H1 (cell line): Measurements from ENCODE around the gene LOXHD1. TPM values are rescaled to one million over a fixed set of nuclear protein-coding genes. Genes with fewer than 3 reads are reported as not detected.

Experiments used
- CTCF ChIA-PET: fragments of 300-600 bp; sonication (Branson Sonifier 250); formaldehyde crosslinking; loops from one replicate; lab custom pipeline; 2021; ENCODE audit not compliant: partially characterized antibody; lab: Charles Lee
- POLR2A ChIA-PET: fragments of 300-600 bp; sonication (Branson Sonifier 250); formaldehyde crosslinking; loops from one replicate; lab custom pipeline; 2021; ENCODE audit warnings: inconsistent platforms; ENCODE audit not compliant: partially characterized antibody; lab: Charles Lee
- DNase-seq, 2 experiments: peaks; one replicate each; pipeline versions ENCODE4 v3.0.0 to v3.0.0-alpha.2; 2010 to 2022; ENCODE audit warnings: low spot score in 2 of 2, low read depth in 1 of 2, mixed read lengths in 1 of 2
- FAIRE-seq: peaks from 2 replicates; lab custom pipeline; 2011; peaks lifted over from hg19 to GRCh38; lab: Jason Lieb, UNC
- H2AFZ ChIP-seq: 2 replicates; pipeline ENCODE4 v1.8.1; 2012; ENCODE audit warnings: low read length, inconsistent platforms
- H2AK5ac ChIP-seq: 2 replicates; pipeline ENCODE4 v1.6.1; 2013; ENCODE audit warnings: low read depth, low read length
- H2BK120ac ChIP-seq: replicated peaks from 2 replicates; pipeline ENCODE3; 2013; ENCODE audit warnings: low read depth, low read length, inconsistent platforms
- H2BK12ac ChIP-seq: 2 replicates; pipeline ENCODE4 v1.6.1; 2013; ENCODE audit warnings: low read depth, low read length
- H2BK15ac ChIP-seq: 2 replicates; pipeline ENCODE4 v1.6.1; 2013; ENCODE audit warnings: low read length
- H2BK20ac ChIP-seq: 2 replicates; pipeline ENCODE4 v1.6.1; 2013; ENCODE audit warnings: low read length
- H2BK5ac ChIP-seq: 2 replicates; pipeline ENCODE4 v1.6.1; 2013; ENCODE audit warnings: low read depth, low read length
- H3K14ac ChIP-seq: 2 replicates; pipeline ENCODE4 v1.6.1; 2013; ENCODE audit warnings: inconsistent platforms; ENCODE audit not compliant: insufficient read length
- H3K18ac ChIP-seq: 2 replicates; pipeline ENCODE4 v1.6.1; 2013; ENCODE audit warnings: low read length; ENCODE audit errors: extremely low read depth
- H3K23ac ChIP-seq: 2 replicates; pipeline ENCODE4 v1.6.1; 2013; ENCODE audit warnings: inconsistent platforms; ENCODE audit not compliant: insufficient read length
- H3K23me2 ChIP-seq: 2 replicates; pipeline ENCODE4 v1.6.1; 2013; ENCODE audit warnings: low read depth, low read length
- H3K27ac ChIP-seq: 2 replicates; pipeline ENCODE4 v1.6.1; 2011; ENCODE audit warnings: low read depth, low read length, inconsistent platforms
- H3K27me3 ChIP-seq, 4 experiments: replicated peaks in 1 of 4; 1 replicate in 1 of 4; 2 replicates in 3 of 4; pipeline versions ENCODE4 v1.6.1 to v1.8.1; 2011 to 2013; ENCODE audit warnings: low read length in 3 of 4, mild to moderate bottlenecking in 3 of 4, inconsistent platforms in 2 of 4, mixed read lengths in 2 of 4, moderate library complexity in 1 of 4; ENCODE audit not compliant: control insufficient read depth in 3 of 4, insufficient read depth in 3 of 4; ENCODE audit errors: extremely low read depth in 1 of 4
- H3K36me3 ChIP-seq, 4 experiments: 2 replicates each; pipeline versions ENCODE4 v1.6.1 to v1.8.1; 2011 to 2013; ENCODE audit warnings: mild to moderate bottlenecking in 4 of 4, low read length in 3 of 4, moderate library complexity in 2 of 4, control low read depth in 1 of 4, inconsistent platforms in 1 of 4; ENCODE audit not compliant: insufficient read depth in 4 of 4, control insufficient read depth in 2 of 4
- H3K4ac ChIP-seq: replicated peaks from 2 replicates; pipeline ENCODE3; 2013; ENCODE audit warnings: low read length, low read depth, mixed read lengths, inconsistent platforms; ENCODE audit not compliant: insufficient read length
- H3K4me1 ChIP-seq, 4 experiments: replicated peaks in 1 of 4; 1 replicate in 1 of 4; 2 replicates in 3 of 4; pipeline versions ENCODE4 v1.6.1 to v1.8.1; 2011 to 2013; ENCODE audit warnings: low read length in 3 of 4, inconsistent platforms in 2 of 4, mixed read lengths in 1 of 4; ENCODE audit not compliant: insufficient read depth in 4 of 4, control insufficient read depth in 3 of 4
- H3K4me2 ChIP-seq, 2 experiments: 2 replicates each; pipeline versions ENCODE4 v1.6.1 to v1.8.1; 2011 to 2013; ENCODE audit warnings: low read depth in 2 of 2, low read length in 2 of 2, control low read depth in 1 of 2, inconsistent platforms in 1 of 2, mild to moderate bottlenecking in 1 of 2; ENCODE audit not compliant: insufficient read depth in 1 of 2
- H3K4me3 ChIP-seq, 4 experiments: fragments of 200-600, 300-600 bp in 1 of 4; sonication (generic), shearing (Covaris generic), sonication (Bioruptor Twin) in 1 of 4; 2 replicates each; pipeline versions ENCODE4 v1.5.1 to v1.8.1; 2011 to 2016; ENCODE audit warnings: low read length in 4 of 4, low read depth in 3 of 4, control low read depth in 2 of 4, inconsistent platforms in 2 of 4, mild to moderate bottlenecking in 2 of 4, mixed read lengths in 1 of 4, moderate library complexity in 1 of 4; ENCODE audit not compliant: insufficient read depth in 2 of 4; ENCODE audit errors: extremely low read depth in 1 of 4
- H3K56ac ChIP-seq: replicated peaks from 2 replicates; pipeline ENCODE3; 2013; ENCODE audit warnings: low read depth, mild to moderate bottlenecking, mixed read lengths, low read length, inconsistent platforms; ENCODE audit not compliant: insufficient read length
- H3K79me1 ChIP-seq: 2 replicates; pipeline ENCODE4 v1.6.1; 2013; ENCODE audit warnings: low read depth, low read length, control low read depth
- H3K79me2 ChIP-seq, 2 experiments: 2 replicates each; pipeline versions ENCODE4 v1.6.1 to v1.8.1; 2012 to 2013; ENCODE audit warnings: low read length in 2 of 2, mild to moderate bottlenecking in 2 of 2, inconsistent platforms in 1 of 2; ENCODE audit not compliant: insufficient read depth in 2 of 2, control insufficient read depth in 1 of 2
- H3K9ac ChIP-seq, 4 experiments: replicated peaks in 1 of 4; 1 replicate in 1 of 4; 2 replicates in 3 of 4; pipeline versions ENCODE4 v1.6.1 to v1.8.1; 2011 to 2013; ENCODE audit warnings: low read depth in 3 of 4, low read length in 3 of 4, control low read depth in 2 of 4, mild to moderate bottlenecking in 2 of 4, moderate library complexity in 2 of 4, inconsistent platforms in 1 of 4; ENCODE audit errors: extremely low read depth in 1 of 4
- H3K9me3 ChIP-seq, 2 experiments: 2 replicates each; pipeline versions ENCODE4 v1.6.1 to v1.8.1; 2012 to 2013; ENCODE audit warnings: mild to moderate bottlenecking in 2 of 2, moderate library complexity in 2 of 2, control low read depth in 1 of 2, inconsistent platforms in 1 of 2, low read depth in 1 of 2, low read length in 1 of 2, mixed read lengths in 1 of 2; ENCODE audit not compliant: insufficient read depth in 2 of 2
- H4K20me1 ChIP-seq, 2 experiments: replicated peaks in 1 of 2; 2 replicates each; pipeline versions ENCODE3 to v1.8.1; 2011 to 2013; ENCODE audit warnings: inconsistent platforms in 2 of 2, low read length in 2 of 2, mild to moderate bottlenecking in 1 of 2; ENCODE audit not compliant: insufficient read depth in 2 of 2, control insufficient read depth in 1 of 2
- H4K5ac ChIP-seq: 2 replicates; pipeline ENCODE4 v1.6.1; 2013; ENCODE audit warnings: low read length, low read depth, mixed read lengths, inconsistent platforms; ENCODE audit not compliant: insufficient read length
- H4K8ac ChIP-seq: 2 replicates; pipeline ENCODE4 v1.8.0; 2013; ENCODE audit warnings: mild to moderate bottlenecking, moderate library complexity, low read length, inconsistent platforms; ENCODE audit not compliant: insufficient read depth; ENCODE audit errors: extremely low read depth
- H4K91ac ChIP-seq: replicated peaks from 2 replicates; pipeline ENCODE3; 2013; ENCODE audit warnings: low read length, mixed read lengths, inconsistent platforms; ENCODE audit not compliant: insufficient read length
- EZH2 ChIP-seq: fragments of 200-600 bp; sonication (generic); IDR thresholded peaks from 2 replicates; pipeline ENCODE4 v1.7.1; 2012; ENCODE audit warnings: low read depth, mild to moderate bottlenecking, moderate library complexity, low read length, inconsistent platforms; ENCODE audit not compliant: severe bottlenecking
- RNF2 ChIP-seq: fragments of 200-900, 300-1000 bp; sonication (generic); IDR thresholded peaks from 2 replicates; pipeline ENCODE4 v1.7.1; 2016; ENCODE audit warnings: borderline replicate concordance, low read depth, mild to moderate bottlenecking, antibody characterized with exemption, low read length; ENCODE audit not compliant: poor library complexity, severe bottlenecking; ENCODE audit errors: missing control alignments
- WGBS, 2 experiments: shearing (Covaris generic) in 1 of 2; methylation state at CpG; one replicate each; pipeline versions ENCODE4 v1.1.6 to v1.1.7; 2013 to 2015; ENCODE audit warnings: low lambda C conversion rate in 2 of 2, mixed read lengths in 2 of 2, inconsistent platforms in 1 of 2, low coverage in 1 of 2, missing lambda C conversion rate in 1 of 2; ENCODE audit not compliant: insufficient replicate concordance in 2 of 2, insufficient coverage in 1 of 2, insufficient read length in 1 of 2; ENCODE audit errors: extremely low coverage in 1 of 2, missing lambda C conversion rate in 1 of 2; 5-methylcytosine and 5-hydroxymethylcytosine counted together
- polyA plus RNA-seq, 7 experiments: library from polyadenylated mRNA; depleted of rRNA in 3 of 7; stranded (reverse) in 5 of 7; unstranded in 2 of 7; fragments of >200 nt in 5 of 7; fragments of 200-250 nt in 2 of 7; gene quantifications; 1 replicate in 5 of 7; 2 replicates in 1 of 7; 4 replicates in 1 of 7; pipeline versions ENCODE4 v1.2.1 to v1.2.3, GENCODE V29; 2011 to 2013; ENCODE audit warnings: missing spikeins in 2 of 7, mixed read lengths in 2 of 7
- total RNA-seq: library from RNA; stranded (reverse); fragmentation: NEBNext Ultra II Directional; extraction: Animal tissue kit (Norgen Biotek cat#: 25700); gene quantifications from 2 replicates; pipeline ENCODE4 v1.2.1, GENCODE V29; 2021

The LOXHD1 gene
- total and polyA plus RNA-seq, 2 of the 8 experiments (the other 6 are each of a cell fraction or from before 2014, with no cell fraction given) = 0.02 TPM; not detected in 1

DNA sequence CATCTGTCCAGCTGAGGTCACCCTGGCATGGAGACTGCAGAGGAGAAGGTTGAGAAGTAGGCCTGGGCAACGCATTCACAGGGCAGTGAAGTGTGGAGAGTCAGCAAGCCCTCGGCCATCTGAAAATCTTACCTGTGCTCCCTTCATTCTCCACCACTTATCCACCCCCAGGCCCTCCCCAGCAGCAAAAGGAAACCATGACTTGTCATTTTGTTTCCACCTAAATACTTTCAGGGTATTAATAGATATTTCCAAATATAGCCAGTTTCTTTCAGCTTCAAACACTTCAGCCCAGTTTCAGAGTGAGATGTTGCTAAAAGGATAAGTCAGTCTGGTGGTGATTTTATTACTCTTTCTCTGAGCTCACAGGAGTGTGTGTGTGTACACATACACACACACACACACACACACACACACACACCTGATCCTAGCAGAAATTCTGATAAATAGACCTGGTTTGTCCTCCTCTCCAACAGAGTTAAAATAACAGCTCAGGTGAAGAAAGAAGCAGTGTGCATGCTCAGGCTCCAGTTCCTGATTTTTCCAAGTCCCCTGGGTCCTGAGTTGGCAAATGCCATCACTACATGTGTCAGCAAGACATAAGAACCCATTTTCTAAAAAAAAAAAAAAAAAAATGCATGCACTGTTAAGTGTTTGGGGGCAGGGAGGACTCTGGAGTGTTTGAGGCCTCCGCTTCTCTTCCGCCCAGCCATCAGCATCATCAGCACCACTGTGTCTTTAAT, 82.8 kb downstream of the LOXHD1 start:
- Histone ChIP-seq H3K18ac (no peak overlapping the region), H2BK120ac (no peak overlapping the region), H3K27ac (no peak overlapping the region), H3K56ac (no peak overlapping the region), H3K23me2 (no peaks in the 10 kb centered on the region), H3K14ac (no peak overlapping the region), H4K5ac (no peak overlapping the region), H2BK12ac (no peak overlapping the region), H3K36me3 (no peaks in the 10 kb centered on the region), H4K91ac (no peak overlapping the region), H3K9ac (no peak overlapping the region), H2AK5ac (no peak overlapping the region), H3K27me3 (no peaks in the 10 kb centered on the region), H2BK20ac (no peak overlapping the region), H3K23ac (no peak overlapping the region), H2BK5ac (no peak overlapping the region), H3K4me1 (no peaks in the 10 kb centered on the region), H3K4ac (no peak overlapping the region), H4K8ac (no peak overlapping the region), H2BK15ac (no peak overlapping the region), H4K20me1 (no peaks in the 10 kb centered on the region), H3K4me2 (no peak overlapping the region), H3K4me3 (no peak overlapping the region), H3K79me2 (no peaks in the 10 kb centered on the region), H3K79me1 (no peaks in the 10 kb centered on the region), H2AFZ (no peak overlapping the region), H3K9me3 (no peaks in the 10 kb centered on the region)
- 93% methylated on average over 3 of the region's 4 CpGs; no CpG with 5 or more reads in 1 of the 2 experiments for WGBS, 2 experiments
- DNase-seq (no peak), FAIRE-seq (no peak)
- POLR2A ChIA-PET = no interaction called here
- no peak for TF ChIP-seq EZH2
- TF ChIP-seq RNF2 = no peak
- CTCF ChIA-PET = interaction anchor here (1.2 to 1.4 kb wide), 2 partner anchors 20 to 72 kb away, joined by 3 read pairs; no protein-coding TSS in a partner anchor
